ENCODE measurements around the gene DIP2C.

DIP2C gene

DNA sequence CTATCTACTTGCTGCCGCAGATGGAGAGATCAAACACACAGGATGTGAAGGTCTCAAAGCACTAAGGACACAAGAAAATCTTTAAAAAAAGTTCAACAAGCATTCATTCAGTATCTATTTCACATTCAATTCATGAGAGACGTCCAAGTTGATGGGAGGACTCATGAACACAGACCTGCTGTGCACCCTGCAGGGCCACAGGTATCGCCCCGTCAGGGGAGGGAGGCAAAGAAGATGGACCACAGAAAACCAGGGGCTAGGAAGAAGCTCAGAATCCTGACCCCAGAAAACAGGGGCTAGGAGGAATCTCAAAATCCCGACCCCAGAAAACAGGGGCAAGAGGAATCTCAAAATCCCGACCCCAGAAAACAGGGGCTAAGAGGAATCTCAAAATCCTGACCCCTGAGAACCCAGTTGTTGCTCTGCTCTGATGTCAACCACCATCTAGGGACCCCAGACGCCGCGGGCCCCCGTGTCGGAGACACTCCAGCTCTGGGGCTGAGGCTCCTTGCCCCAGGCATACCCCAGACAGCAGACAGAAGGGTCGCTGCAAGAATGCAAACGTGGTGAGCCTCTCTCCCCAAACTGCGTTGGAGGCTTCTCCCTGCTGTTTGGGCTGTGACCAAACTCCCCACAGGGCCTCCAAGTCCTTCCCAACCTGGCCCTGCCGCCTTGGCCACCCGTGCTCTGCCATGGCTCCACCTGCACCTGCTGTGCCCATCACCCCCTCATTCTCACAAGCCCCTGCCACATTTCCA lies 197.6 kb downstream of the DIP2C start:
- H3K4me3 ChIP-seq (replicated peaks; ENCODE audit: low read depth, low read length), result no peak overlapping the region
- TF ChIP-seq, protein P1, sequence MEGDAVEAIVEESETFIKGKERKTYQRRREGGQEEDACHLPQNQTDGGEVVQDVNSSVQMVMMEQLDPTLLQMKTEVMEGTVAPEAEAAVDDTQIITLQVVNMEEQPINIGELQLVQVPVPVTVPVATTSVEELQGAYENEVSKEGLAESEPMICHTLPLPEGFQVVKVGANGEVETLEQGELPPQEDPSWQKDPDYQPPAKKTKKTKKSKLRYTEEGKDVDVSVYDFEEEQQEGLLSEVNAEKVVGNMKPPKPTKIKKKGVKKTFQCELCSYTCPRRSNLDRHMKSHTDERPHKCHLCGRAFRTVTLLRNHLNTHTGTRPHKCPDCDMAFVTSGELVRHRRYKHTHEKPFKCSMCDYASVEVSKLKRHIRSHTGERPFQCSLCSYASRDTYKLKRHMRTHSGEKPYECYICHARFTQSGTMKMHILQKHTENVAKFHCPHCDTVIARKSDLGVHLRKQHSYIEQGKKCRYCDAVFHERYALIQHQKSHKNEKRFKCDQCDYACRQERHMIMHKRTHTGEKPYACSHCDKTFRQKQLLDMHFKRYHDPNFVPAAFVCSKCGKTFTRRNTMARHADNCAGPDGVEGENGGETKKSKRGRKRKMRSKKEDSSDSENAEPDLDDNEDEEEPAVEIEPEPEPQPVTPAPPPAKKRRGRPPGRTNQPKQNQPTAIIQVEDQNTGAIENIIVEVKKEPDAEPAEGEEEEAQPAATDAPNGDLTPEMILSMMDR (IDR thresholded peaks at IDR 0.05; ENCODE audit: low read length, missing control alignments), result no peak
- no peak for DNase-seq (ENCODE audit: low read depth)

DNA sequence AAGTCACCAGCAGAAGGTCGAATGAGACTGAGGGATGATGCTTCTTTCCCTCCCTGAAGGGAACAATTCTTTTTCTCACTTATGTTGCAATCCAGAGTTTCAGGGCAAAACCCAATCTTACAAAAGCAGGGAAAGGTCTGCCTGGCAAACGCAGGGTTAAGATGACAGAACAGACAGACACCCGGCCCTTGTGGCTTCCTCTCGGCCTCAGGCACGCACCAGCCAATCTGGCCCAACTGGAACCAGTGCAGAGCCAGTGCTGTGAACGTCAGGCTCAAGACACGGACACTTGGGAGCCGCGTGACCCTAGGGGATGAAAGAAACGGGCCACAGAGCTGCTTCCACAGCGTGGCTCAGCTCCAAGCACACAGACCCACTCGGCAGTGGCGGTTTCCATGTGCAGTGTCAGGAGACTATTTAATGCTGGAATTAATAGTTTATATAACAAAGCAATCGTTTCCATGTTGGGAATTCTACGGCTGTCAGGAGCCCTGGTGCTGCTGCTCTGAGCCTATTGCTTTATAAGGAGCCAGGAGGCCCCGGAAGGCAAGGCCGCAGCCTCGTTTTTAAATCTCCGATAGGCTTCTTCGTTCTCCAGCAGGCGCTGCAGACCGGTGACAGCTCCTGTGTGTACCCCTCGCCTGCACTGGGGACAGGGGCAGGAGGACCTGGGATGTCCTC lies 198.4 kb downstream of the DIP2C start:
- TF ChIP-seq, protein P1 (IDR thresholded peaks at IDR 0.05; ENCODE audit: low read length, missing control alignments), result no peak
- H3K4me3 ChIP-seq (replicated peaks; ENCODE audit: low read depth, low read length), result no peak overlapping the region
- peak; percentile 65 for DNase-seq (ENCODE audit: low read depth)

DNA sequence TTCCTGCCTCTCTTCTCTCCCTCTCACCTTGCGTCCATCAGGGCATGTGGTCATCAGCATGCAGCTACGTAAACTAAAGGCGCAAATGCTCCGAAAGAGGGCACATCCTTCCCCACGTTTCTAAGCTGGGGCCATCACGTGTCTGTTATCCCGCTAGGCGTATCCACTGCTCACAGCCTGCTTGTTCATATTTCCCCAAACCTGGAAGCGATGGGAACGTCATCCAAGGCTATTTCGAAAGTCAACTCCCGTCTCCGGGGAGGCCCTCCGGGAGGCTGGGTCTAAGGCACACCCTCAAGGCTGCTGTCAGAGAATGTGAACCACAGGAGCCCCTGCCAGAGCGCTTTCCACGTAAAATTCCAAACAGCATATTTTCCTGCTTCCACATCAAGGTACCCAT lies 199.2 kb downstream of the DIP2C start:
- H3K4me3 ChIP-seq (replicated peaks; ENCODE audit: low read depth, low read length), result no peak overlapping the region
- DNase-seq (ENCODE audit: low read depth), result peak; percentile 73
- TF ChIP-seq, protein P1 (IDR thresholded peaks at IDR 0.05; ENCODE audit: low read length, missing control alignments), result no peak

DNA sequence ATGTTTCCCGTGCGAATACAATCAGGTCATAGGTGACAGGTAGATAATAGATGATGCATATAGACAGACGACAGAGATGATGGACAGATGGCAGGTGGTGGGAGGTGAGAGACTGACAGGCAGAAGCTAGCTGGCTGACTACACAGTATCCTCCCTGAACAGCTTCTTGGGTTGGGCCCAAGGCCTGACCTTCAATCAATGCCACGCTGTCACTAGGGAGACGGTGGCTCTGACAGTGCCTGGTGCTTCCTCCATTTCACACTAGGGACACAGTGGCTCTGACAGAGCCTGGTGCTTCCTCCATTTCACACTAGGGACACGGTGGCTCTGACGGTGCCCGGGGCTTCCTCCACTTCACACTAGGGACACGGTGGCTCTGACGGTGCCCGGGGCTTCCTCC lies 200.1 kb downstream of the DIP2C start:
- H3K4me3 ChIP-seq (replicated peaks; ENCODE audit: low read depth, low read length), result no peak overlapping the region
- TF ChIP-seq, protein P1 (IDR thresholded peaks at IDR 0.05; ENCODE audit: low read length, missing control alignments), result no peak

DNA sequence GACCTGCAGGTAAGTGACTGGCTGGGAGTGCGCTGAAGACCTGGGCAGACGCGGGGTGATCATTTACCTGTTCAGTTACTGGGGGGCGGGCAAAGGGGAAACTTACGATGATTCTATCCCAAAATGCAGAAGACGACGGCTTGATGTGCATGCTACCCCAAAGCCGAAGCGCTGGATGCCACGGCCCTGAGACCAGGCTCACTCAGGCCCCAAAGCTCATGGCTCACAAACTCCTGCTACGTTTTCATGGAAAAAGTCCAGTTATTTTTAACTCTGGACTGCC lies 200.6 kb downstream of the DIP2C start:
- H3K4me3 ChIP-seq (replicated peaks; ENCODE audit: low read depth, low read length), result no peak overlapping the region
- TF ChIP-seq, protein P1 (IDR thresholded peaks at IDR 0.05; ENCODE audit: low read length, missing control alignments), result no peak
- DNase-seq (ENCODE audit: low read depth), result no peak

More for the DNA sequence above, 200.1 kb downstream of the DIP2C start:
- no peak for DNase-seq (ENCODE audit: low read depth)

DNA sequence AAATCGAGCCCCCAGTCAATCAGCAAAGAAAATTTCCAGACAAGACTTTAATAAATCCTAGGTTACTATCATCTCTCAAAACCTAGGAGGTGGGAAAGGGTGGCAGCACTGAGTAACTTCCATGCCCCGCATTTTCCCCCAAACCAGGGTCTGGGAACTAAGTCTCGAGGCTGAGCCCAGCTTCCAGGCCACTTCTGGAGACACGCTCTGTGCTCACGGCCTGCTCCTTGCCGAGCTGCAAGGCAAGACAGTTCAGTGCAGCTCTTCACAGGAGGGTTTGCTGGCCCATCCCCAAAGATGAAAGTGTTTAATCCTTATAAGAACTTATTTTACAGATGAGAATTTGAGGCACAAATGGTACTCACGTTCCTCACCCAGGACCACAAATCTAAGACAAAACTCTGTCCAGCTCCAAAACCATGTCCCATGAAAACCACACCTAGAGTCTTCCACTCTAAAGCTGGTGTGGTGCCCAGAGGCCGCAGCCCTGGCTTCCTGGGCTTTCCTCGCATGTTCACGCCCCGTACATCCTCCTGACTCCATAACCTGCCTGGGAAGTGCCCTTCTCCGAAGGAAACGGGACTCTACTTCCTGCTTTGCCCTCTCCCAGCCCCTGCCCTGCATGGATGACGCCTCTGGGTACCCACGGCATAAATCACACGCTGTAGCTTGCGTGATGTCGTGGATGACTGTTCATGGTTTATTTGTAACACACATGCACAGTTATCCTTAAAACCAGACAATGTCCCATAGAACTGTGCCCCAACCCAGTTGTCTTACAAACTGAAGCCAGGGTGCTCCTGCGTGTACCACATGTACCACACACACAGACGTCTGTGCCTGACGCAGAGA lies 201.2 kb downstream of the DIP2C start:
- TF ChIP-seq, protein P1 (IDR thresholded peaks at IDR 0.05; ENCODE audit: low read length, missing control alignments), result no peak
- no peak for DNase-seq (ENCODE audit: low read depth)
- no peak overlapping the region for H3K4me3 ChIP-seq (replicated peaks; ENCODE audit: low read depth, low read length)

Measured in fibroblast of pulmonary artery (primary cell).